ENCODE measurements around the gene IGF2R.

Gene IGF2R

GRCh38 chr6:160055813-160056212 is 86.9 kb downstream of the IGF2R start:
- H3K27ac ChIP-seq, result 0 out of 2 replicates have a peak overlapping the region, but pooled peaks have one; percentile 17
- ChIA-PET POLR2A (ENCODE audit: low non-redundant PET) (no interaction called here), CTCF (interaction anchor here (1.1 kb wide), 1 partner anchor 33 kb away, joined by 3 read pairs; no protein-coding TSS in a partner anchor)
- TF ChIP-seq CTCF (conservative IDR thresholded peaks at IDR 0.05; ENCODE audit: low read depth), result no peak
- DNase-seq (ENCODE audit: low spot score), result no peak

GRCh38 chr6:160057080-160057479 is 88.2 kb downstream of the IGF2R start:
- no peak for DNase-seq (ENCODE audit: low spot score)
- CTCF ChIA-PET, result no interaction called here
- peak overlapping the region; percentile 21; the same call in 1 of the 2 replicates for H3K27ac ChIP-seq
- TF ChIP-seq CTCF (conservative IDR thresholded peaks at IDR 0.05; ENCODE audit: low read depth), result no peak
- POLR2A ChIA-PET (ENCODE audit: low non-redundant PET), result no interaction called here

GRCh38 chr6:160058603-160059215 is 89.8 kb downstream of the IGF2R start:
- no peak for TF ChIP-seq CTCF (conservative IDR thresholded peaks at IDR 0.05; ENCODE audit: low read depth)
- ChIA-PET CTCF (no interaction called here), POLR2A (ENCODE audit: low non-redundant PET) (no interaction called here)
- DNase-seq (ENCODE audit: low spot score), result no peak
- H3K27ac ChIP-seq, result no peak overlapping the region

GRCh38 chr6:160060221-160060620 is 91.3 kb downstream of the IGF2R start:
- ChIA-PET POLR2A (ENCODE audit: low non-redundant PET) (no interaction called here), CTCF (no interaction called here)
- H3K27ac ChIP-seq, result no peak overlapping the region
- no peak for DNase-seq (ENCODE audit: low spot score)
- no peak for TF ChIP-seq CTCF (conservative IDR thresholded peaks at IDR 0.05; ENCODE audit: low read depth)

DNA sequence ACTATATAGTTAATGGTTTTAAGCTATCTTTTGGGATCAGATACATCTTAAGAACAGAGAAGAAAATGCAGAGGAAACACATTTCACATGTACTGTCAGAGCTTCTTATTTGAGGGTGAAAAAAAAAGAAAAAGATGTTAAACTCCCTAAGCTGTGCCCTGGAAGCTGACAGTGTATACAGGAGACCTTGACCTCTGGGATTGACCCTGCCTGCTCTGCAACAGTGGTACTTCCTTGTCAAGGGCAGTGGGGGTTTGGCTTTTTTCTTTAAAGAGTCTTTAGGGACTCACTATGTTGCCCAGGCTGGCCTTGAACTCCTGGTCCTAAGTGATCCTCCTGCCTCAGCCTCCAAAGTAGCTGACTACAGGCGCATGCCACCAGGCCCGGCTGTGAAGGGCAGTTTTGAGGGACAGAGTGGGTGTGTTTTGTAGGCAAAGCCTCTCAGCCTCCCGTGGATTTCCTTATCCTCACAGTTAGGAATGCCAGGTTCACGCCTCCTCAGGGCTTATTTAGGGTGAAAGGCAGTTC is 92.1 kb downstream of the IGF2R start:
- POLR2A ChIA-PET (ENCODE audit: low non-redundant PET), result no interaction called here
- CTCF ChIA-PET, result no interaction called here
- no peak overlapping the region for H3K27ac ChIP-seq
- no peak for DNase-seq (ENCODE audit: low spot score)
- TF ChIP-seq CTCF (conservative IDR thresholded peaks at IDR 0.05; ENCODE audit: low read depth), result no peak

- no peak for DNase-seq (ENCODE audit: low spot score)
- POLR2A ChIA-PET (ENCODE audit: low non-redundant PET), result no interaction called here
- CTCF ChIA-PET, result interaction anchor here (1.1 kb wide), 1 partner anchor 8 kb away, joined by 3 read pairs; no protein-coding TSS in a partner anchor
These were observed 95.0 kb downstream of the IGF2R start for GRCh38 chr6:160063771-160064413.

More at GRCh38 chr6:160063771-160064413, 95.0 kb downstream of the IGF2R start:
- no peak for TF ChIP-seq CTCF (conservative IDR thresholded peaks at IDR 0.05; ENCODE audit: low read depth)
- no peak overlapping the region for H3K27ac ChIP-seq
